Astrocyte of the spinal cord (primary cell): ENCODE data around the gene UNC5B.

Experiments used
- DNase-seq: peaks from one replicate; pipeline ENCODE4 v3.0.0; 2011; ENCODE audit warnings: low read depth, low spot score
- H3K4me3 ChIP-seq: 2 replicates; pipeline ENCODE4 v1.5.1; 2011; ENCODE audit warnings: low read depth, mild to moderate bottlenecking, low read length, moderate library complexity
- in situ Hi-C: cut with HindIII; loops from 2 replicates; pipeline ENCODE4 v1.10.0; 2017; ENCODE audit warnings: low sequenced_read_pairs
- TF ChIP-seq, protein P1 (sequence below): IDR thresholded peaks from 2 replicates; pipeline ENCODE4 v1.5.1; 2012; ENCODE audit warnings: low read depth, mild to moderate bottlenecking, low read length, inconsistent platforms

The UNC5B gene

DNA sequence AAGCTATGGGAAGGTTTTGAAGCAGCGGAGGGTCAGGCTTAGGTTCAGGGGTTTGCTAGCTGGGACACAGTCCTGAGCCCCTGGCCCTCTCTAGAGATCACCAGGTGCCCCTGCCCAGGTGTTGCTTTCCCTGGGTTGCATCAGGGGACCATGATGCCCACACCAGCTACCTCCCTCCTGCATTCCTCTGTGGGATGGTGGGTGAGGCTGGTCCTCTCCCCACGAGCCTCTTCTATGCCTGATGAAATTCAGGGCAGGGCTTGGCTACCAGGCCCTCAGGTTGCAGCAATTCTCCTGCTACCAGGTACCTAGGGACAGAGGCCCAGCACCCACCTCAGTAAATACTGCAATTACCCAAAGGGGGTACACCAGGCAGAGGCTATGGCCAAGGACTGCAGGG, 95.9 kb downstream of the UNC5B start:
- H3K4me3 ChIP-seq = no peak overlapping the region
- in situ Hi-C loops = no loop called here
- TF ChIP-seq, protein P1, sequence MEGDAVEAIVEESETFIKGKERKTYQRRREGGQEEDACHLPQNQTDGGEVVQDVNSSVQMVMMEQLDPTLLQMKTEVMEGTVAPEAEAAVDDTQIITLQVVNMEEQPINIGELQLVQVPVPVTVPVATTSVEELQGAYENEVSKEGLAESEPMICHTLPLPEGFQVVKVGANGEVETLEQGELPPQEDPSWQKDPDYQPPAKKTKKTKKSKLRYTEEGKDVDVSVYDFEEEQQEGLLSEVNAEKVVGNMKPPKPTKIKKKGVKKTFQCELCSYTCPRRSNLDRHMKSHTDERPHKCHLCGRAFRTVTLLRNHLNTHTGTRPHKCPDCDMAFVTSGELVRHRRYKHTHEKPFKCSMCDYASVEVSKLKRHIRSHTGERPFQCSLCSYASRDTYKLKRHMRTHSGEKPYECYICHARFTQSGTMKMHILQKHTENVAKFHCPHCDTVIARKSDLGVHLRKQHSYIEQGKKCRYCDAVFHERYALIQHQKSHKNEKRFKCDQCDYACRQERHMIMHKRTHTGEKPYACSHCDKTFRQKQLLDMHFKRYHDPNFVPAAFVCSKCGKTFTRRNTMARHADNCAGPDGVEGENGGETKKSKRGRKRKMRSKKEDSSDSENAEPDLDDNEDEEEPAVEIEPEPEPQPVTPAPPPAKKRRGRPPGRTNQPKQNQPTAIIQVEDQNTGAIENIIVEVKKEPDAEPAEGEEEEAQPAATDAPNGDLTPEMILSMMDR = no peak
- no peak for DNase-seq

DNA sequence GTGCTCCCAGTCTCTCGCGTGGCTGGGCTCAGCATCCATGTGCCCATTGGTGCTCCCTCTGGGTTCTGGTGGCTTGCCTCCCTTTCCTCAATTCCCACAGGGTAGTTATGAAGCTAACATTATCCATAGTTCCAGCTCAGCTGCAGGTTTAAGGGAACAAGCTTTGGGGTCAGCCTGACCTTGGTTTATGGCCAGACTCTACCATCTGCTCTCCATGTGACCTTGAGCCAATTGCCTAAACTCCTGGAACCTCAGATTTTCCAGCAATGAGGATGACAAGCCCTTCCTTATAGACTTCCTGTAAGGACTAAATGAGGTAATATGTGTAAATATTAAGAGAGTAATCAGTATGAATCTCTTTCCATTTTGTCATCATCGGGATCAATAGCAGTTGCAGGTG, 96.6 kb downstream of the UNC5B start:
- no peak overlapping the region for H3K4me3 ChIP-seq
- no peak for DNase-seq
- TF ChIP-seq, protein P1 = no peak
- in situ Hi-C loops = no loop called here

DNA sequence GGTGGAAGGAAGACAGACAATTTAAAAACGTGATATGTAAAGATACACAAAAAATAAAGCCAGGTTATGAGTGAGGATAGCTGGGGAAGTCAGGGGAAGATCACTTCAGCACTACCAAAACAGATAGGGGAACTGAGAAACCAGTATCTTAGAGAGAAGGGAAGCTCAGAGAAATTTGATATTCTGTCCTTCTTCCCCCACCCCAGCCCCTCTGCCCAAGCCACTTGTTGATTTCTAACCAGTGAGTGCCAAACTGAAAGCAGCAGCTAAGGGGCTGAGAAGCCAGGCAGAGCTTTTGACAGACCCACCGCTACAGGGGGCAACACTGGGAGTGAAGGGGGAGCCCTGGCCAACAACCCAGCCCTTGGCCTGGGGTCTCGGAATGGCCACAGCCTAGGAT, 97.5 kb downstream of the UNC5B start:
- in situ Hi-C loops = no loop called here
- no peak overlapping the region for H3K4me3 ChIP-seq
- DNase-seq = no peak
- TF ChIP-seq, protein P1 = no peak

DNA sequence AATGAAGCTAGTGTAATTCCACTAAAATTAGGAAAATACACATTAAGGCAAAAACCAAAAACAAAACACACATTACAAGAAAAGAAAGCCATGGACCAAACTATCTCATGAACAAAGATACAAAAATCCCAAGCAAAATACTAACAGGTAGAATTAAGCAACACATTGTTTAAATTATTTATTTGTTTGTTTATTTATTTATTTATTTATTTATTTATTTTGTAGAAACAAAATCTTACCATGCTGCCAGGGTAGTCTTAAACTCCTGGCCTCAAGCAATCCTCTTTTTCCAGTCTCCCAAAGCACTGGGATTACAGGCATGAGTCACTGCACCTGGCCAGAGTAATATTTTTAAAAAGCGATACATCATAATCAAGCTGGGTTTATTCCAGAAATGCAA, 99.8 kb downstream of the UNC5B start:
- in situ Hi-C loops = no loop called here
- TF ChIP-seq, protein P1 = no peak
- DNase-seq = no peak
- no peak overlapping the region for H3K4me3 ChIP-seq

DNA sequence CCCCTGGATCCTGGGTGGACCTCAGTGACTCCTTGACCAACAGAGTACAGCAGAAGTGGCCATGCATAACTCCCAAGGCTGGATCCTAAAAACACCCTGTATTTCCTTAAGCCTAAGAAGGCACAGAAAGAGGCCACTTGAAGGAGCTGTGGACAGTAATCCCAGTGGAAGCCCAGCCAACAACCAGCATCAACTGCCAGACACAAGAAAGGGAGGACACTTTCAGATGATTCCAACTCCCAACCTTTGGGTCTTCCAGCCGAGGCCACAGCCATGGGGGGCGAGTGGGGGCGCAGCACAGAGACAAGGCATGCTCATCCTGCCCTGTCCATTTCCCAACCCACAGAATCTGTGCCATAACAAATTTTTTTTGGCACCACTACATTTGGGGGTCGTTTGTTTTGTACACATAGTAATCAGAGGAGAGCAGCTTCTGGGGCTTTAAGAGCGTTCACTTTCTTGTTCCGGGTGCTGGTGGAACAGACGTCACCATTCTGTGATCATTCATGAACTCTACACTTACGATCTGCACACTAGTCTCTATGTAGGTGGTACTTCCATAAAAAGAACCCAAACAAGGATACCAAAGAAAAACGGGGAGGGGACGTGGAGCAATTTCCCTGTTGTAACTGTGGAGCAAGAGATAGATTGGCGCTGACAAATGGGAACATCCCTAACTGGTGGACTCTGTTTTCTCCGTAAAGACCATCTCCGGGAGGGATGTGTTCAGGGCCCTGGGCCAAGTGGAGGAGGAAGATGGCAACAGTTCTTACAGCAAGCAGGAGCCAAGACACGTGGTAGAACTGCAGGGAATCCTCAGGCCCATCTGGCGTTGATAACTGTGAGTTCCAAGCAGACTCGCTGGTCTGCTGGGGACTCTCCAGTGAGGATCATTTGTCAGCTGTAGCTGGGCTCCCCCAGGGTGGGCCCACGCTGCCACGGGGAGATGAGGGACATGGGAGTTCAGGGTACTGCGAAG, 100.7 kb downstream of the UNC5B start:
- in situ Hi-C loops = no loop called here
- H3K4me3 ChIP-seq = no peak overlapping the region
- peak; percentile 54 for DNase-seq
- TF ChIP-seq, protein P1 = no peak

DNA sequence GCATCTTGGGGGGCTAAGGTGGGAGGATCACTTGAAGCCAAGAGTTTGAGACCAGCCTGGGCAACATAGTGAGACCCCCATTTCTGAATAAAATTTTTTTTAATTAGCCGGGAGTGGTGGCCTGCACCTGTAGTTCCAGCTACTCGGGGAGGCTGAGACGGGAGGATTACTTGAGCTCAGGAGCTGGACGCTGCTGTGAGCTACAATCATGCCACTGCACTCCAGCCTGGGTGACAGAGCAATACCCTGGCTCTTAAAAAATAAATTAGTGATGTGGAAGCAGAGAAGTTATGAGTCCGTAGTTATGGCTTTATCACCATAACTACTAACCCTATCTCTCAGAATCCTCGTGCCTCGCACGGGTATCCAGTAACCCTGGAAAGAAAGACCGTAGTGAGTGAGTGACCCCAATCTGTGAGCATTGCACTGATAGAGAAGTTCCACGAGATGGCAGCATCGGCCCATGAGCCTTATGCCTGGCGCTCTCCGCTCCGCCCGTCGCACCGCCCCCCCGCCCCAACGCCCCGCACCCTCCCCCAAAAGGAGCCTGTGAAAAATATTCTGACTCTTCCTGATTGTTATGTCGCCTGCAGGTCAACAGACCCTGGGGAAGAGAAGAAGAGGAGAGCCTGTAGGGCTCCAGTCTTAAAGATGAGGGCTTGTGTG, 101.8 kb downstream of the UNC5B start:
- no peak overlapping the region for H3K4me3 ChIP-seq
- DNase-seq = peak; percentile 19
- in situ Hi-C loops = no loop called here
- TF ChIP-seq, protein P1 = peak; percentile 75
